H1 (cell line): ENCODE measurements around the gene MAPRE3. TPM values are rescaled to one million over a fixed set of nuclear protein-coding genes. Genes with fewer than 3 reads are reported as not detected.

Experiments
- CTCF ChIA-PET: fragments of 300-600 bp; sonication (Branson Sonifier 250); formaldehyde crosslinking; loops from one replicate; lab custom pipeline; 2021; ENCODE audit not compliant: partially characterized antibody; lab: Charles Lee
- POLR2A ChIA-PET: fragments of 300-600 bp; sonication (Branson Sonifier 250); formaldehyde crosslinking; loops from one replicate; lab custom pipeline; 2021; ENCODE audit warnings: inconsistent platforms; ENCODE audit not compliant: partially characterized antibody; lab: Charles Lee
- DNase-seq, 2 experiments: peaks; one replicate each; pipeline versions ENCODE4 v3.0.0 to v3.0.0-alpha.2; 2010 to 2022; ENCODE audit warnings: low spot score in 2 of 2, low read depth in 1 of 2, mixed read lengths in 1 of 2
- FAIRE-seq: peaks from 2 replicates; lab custom pipeline; 2011; peaks lifted over from hg19 to GRCh38; lab: Jason Lieb, UNC
- H2AFZ ChIP-seq: 2 replicates; pipeline ENCODE4 v1.8.1; 2012; ENCODE audit warnings: low read length, inconsistent platforms
- H2AK5ac ChIP-seq: 2 replicates; pipeline ENCODE4 v1.6.1; 2013; ENCODE audit warnings: low read depth, low read length
- H2BK120ac ChIP-seq: replicated peaks from 2 replicates; pipeline ENCODE3; 2013; ENCODE audit warnings: low read depth, low read length, inconsistent platforms
- H2BK12ac ChIP-seq: 2 replicates; pipeline ENCODE4 v1.6.1; 2013; ENCODE audit warnings: low read depth, low read length
- H2BK15ac ChIP-seq: 2 replicates; pipeline ENCODE4 v1.6.1; 2013; ENCODE audit warnings: low read length
- H2BK20ac ChIP-seq: 2 replicates; pipeline ENCODE4 v1.6.1; 2013; ENCODE audit warnings: low read length
- H2BK5ac ChIP-seq: 2 replicates; pipeline ENCODE4 v1.6.1; 2013; ENCODE audit warnings: low read depth, low read length
- H3K14ac ChIP-seq: 2 replicates; pipeline ENCODE4 v1.6.1; 2013; ENCODE audit warnings: inconsistent platforms; ENCODE audit not compliant: insufficient read length
- H3K18ac ChIP-seq: 2 replicates; pipeline ENCODE4 v1.6.1; 2013; ENCODE audit warnings: low read length; ENCODE audit errors: extremely low read depth
- H3K23ac ChIP-seq: 2 replicates; pipeline ENCODE4 v1.6.1; 2013; ENCODE audit warnings: inconsistent platforms; ENCODE audit not compliant: insufficient read length
- H3K23me2 ChIP-seq: 2 replicates; pipeline ENCODE4 v1.6.1; 2013; ENCODE audit warnings: low read depth, low read length
- H3K27ac ChIP-seq: 2 replicates; pipeline ENCODE4 v1.6.1; 2011; ENCODE audit warnings: low read depth, low read length, inconsistent platforms
- H3K27me3 ChIP-seq, 4 experiments: replicated peaks in 1 of 4; 1 replicate in 1 of 4; 2 replicates in 3 of 4; pipeline versions ENCODE4 v1.6.1 to v1.8.1; 2011 to 2013; ENCODE audit warnings: low read length in 3 of 4, mild to moderate bottlenecking in 3 of 4, inconsistent platforms in 2 of 4, mixed read lengths in 2 of 4, moderate library complexity in 1 of 4; ENCODE audit not compliant: control insufficient read depth in 3 of 4, insufficient read depth in 3 of 4; ENCODE audit errors: extremely low read depth in 1 of 4
- H3K36me3 ChIP-seq, 4 experiments: 2 replicates each; pipeline versions ENCODE4 v1.6.1 to v1.8.1; 2011 to 2013; ENCODE audit warnings: mild to moderate bottlenecking in 4 of 4, low read length in 3 of 4, moderate library complexity in 2 of 4, control low read depth in 1 of 4, inconsistent platforms in 1 of 4; ENCODE audit not compliant: insufficient read depth in 4 of 4, control insufficient read depth in 2 of 4
- H3K4ac ChIP-seq: replicated peaks from 2 replicates; pipeline ENCODE3; 2013; ENCODE audit warnings: low read length, low read depth, mixed read lengths, inconsistent platforms; ENCODE audit not compliant: insufficient read length
- H3K4me1 ChIP-seq, 4 experiments: replicated peaks in 1 of 4; 1 replicate in 1 of 4; 2 replicates in 3 of 4; pipeline versions ENCODE4 v1.6.1 to v1.8.1; 2011 to 2013; ENCODE audit warnings: low read length in 3 of 4, inconsistent platforms in 2 of 4, mixed read lengths in 1 of 4; ENCODE audit not compliant: insufficient read depth in 4 of 4, control insufficient read depth in 3 of 4
- H3K4me2 ChIP-seq, 2 experiments: 2 replicates each; pipeline versions ENCODE4 v1.6.1 to v1.8.1; 2011 to 2013; ENCODE audit warnings: low read depth in 2 of 2, low read length in 2 of 2, control low read depth in 1 of 2, inconsistent platforms in 1 of 2, mild to moderate bottlenecking in 1 of 2; ENCODE audit not compliant: insufficient read depth in 1 of 2
- H3K4me3 ChIP-seq, 4 experiments: fragments of 200-600, 300-600 bp in 1 of 4; sonication (generic), shearing (Covaris generic), sonication (Bioruptor Twin) in 1 of 4; 2 replicates each; pipeline versions ENCODE4 v1.5.1 to v1.8.1; 2011 to 2016; ENCODE audit warnings: low read length in 4 of 4, low read depth in 3 of 4, control low read depth in 2 of 4, inconsistent platforms in 2 of 4, mild to moderate bottlenecking in 2 of 4, mixed read lengths in 1 of 4, moderate library complexity in 1 of 4; ENCODE audit not compliant: insufficient read depth in 2 of 4; ENCODE audit errors: extremely low read depth in 1 of 4
- H3K56ac ChIP-seq: replicated peaks from 2 replicates; pipeline ENCODE3; 2013; ENCODE audit warnings: low read depth, mild to moderate bottlenecking, mixed read lengths, low read length, inconsistent platforms; ENCODE audit not compliant: insufficient read length
- H3K79me1 ChIP-seq: 2 replicates; pipeline ENCODE4 v1.6.1; 2013; ENCODE audit warnings: low read depth, low read length, control low read depth
- H3K79me2 ChIP-seq, 2 experiments: 2 replicates each; pipeline versions ENCODE4 v1.6.1 to v1.8.1; 2012 to 2013; ENCODE audit warnings: low read length in 2 of 2, mild to moderate bottlenecking in 2 of 2, inconsistent platforms in 1 of 2; ENCODE audit not compliant: insufficient read depth in 2 of 2, control insufficient read depth in 1 of 2
- H3K9ac ChIP-seq, 4 experiments: replicated peaks in 1 of 4; 1 replicate in 1 of 4; 2 replicates in 3 of 4; pipeline versions ENCODE4 v1.6.1 to v1.8.1; 2011 to 2013; ENCODE audit warnings: low read depth in 3 of 4, low read length in 3 of 4, control low read depth in 2 of 4, mild to moderate bottlenecking in 2 of 4, moderate library complexity in 2 of 4, inconsistent platforms in 1 of 4; ENCODE audit errors: extremely low read depth in 1 of 4
- H3K9me3 ChIP-seq, 2 experiments: 2 replicates each; pipeline versions ENCODE4 v1.6.1 to v1.8.1; 2012 to 2013; ENCODE audit warnings: mild to moderate bottlenecking in 2 of 2, moderate library complexity in 2 of 2, control low read depth in 1 of 2, inconsistent platforms in 1 of 2, low read depth in 1 of 2, low read length in 1 of 2, mixed read lengths in 1 of 2; ENCODE audit not compliant: insufficient read depth in 2 of 2
- H4K20me1 ChIP-seq, 2 experiments: replicated peaks in 1 of 2; 2 replicates each; pipeline versions ENCODE3 to v1.8.1; 2011 to 2013; ENCODE audit warnings: inconsistent platforms in 2 of 2, low read length in 2 of 2, mild to moderate bottlenecking in 1 of 2; ENCODE audit not compliant: insufficient read depth in 2 of 2, control insufficient read depth in 1 of 2
- H4K5ac ChIP-seq: 2 replicates; pipeline ENCODE4 v1.6.1; 2013; ENCODE audit warnings: low read length, low read depth, mixed read lengths, inconsistent platforms; ENCODE audit not compliant: insufficient read length
- H4K8ac ChIP-seq: 2 replicates; pipeline ENCODE4 v1.8.0; 2013; ENCODE audit warnings: mild to moderate bottlenecking, moderate library complexity, low read length, inconsistent platforms; ENCODE audit not compliant: insufficient read depth; ENCODE audit errors: extremely low read depth
- H4K91ac ChIP-seq: replicated peaks from 2 replicates; pipeline ENCODE3; 2013; ENCODE audit warnings: low read length, mixed read lengths, inconsistent platforms; ENCODE audit not compliant: insufficient read length
- CREB1 ChIP-seq: IDR thresholded peaks from 2 replicates; pipeline ENCODE4 v1.6.1; 2012; ENCODE audit warnings: inconsistent platforms
- SP2 ChIP-seq: IDR thresholded peaks from 2 replicates; pipeline ENCODE4 v1.6.1; 2012; ENCODE audit warnings: mild to moderate bottlenecking, low read length, inconsistent platforms
- WGBS, 2 experiments: shearing (Covaris generic) in 1 of 2; methylation state at CpG; one replicate each; pipeline versions ENCODE4 v1.1.6 to v1.1.7; 2013 to 2015; ENCODE audit warnings: low lambda C conversion rate in 2 of 2, mixed read lengths in 2 of 2, inconsistent platforms in 1 of 2, low coverage in 1 of 2, missing lambda C conversion rate in 1 of 2; ENCODE audit not compliant: insufficient replicate concordance in 2 of 2, insufficient coverage in 1 of 2, insufficient read length in 1 of 2; ENCODE audit errors: extremely low coverage in 1 of 2, missing lambda C conversion rate in 1 of 2; 5-methylcytosine and 5-hydroxymethylcytosine counted together
- polyA plus RNA-seq, 7 experiments: library from polyadenylated mRNA; depleted of rRNA in 3 of 7; stranded (reverse) in 5 of 7; unstranded in 2 of 7; fragments of >200 nt in 5 of 7; fragments of 200-250 nt in 2 of 7; gene quantifications; 1 replicate in 5 of 7; 2 replicates in 1 of 7; 4 replicates in 1 of 7; pipeline versions ENCODE4 v1.2.1 to v1.2.3, GENCODE V29; 2011 to 2013; ENCODE audit warnings: missing spikeins in 2 of 7, mixed read lengths in 2 of 7
- total RNA-seq: library from RNA; stranded (reverse); fragmentation: NEBNext Ultra II Directional; extraction: Animal tissue kit (Norgen Biotek cat#: 25700); gene quantifications from 2 replicates; pipeline ENCODE4 v1.2.1, GENCODE V29; 2021

MAPRE3 gene
- total and polyA plus RNA-seq, 2 of the 8 experiments (the other 6 are each of a cell fraction or from before 2014, with no cell fraction given) = 4.9 to 6.6 TPM

- 74% methylated on average over 6 of the region's 6 CpGs; no CpG with 5 or more reads in 1 of the 2 experiments for WGBS, 2 experiments
- H3K79me2 ChIP-seq = no peaks in the 10 kb centered on the region
- no peak for TF ChIP-seq SP2
- no peak for TF ChIP-seq CREB1
- TF ChIP-seq, all 59 proteins: peak for 0
- no peak for FAIRE-seq
- Histone ChIP-seq H2BK5ac (no peak overlapping the region), H3K23me2 (no peaks in the 10 kb centered on the region), H3K18ac (no peak overlapping the region), H2BK20ac (no peak overlapping the region), H3K56ac (no peak overlapping the region), H2AK5ac (no peak overlapping the region), H3K27ac (no peak overlapping the region), H2BK120ac (no peak overlapping the region), H2AFZ (no peak overlapping the region), H3K23ac (no peak overlapping the region), H2BK15ac (no peak overlapping the region), H4K20me1 (peaks cover 2 to 6% of the 10 kb centered on the region in 2 experiments), H4K8ac (no peak overlapping the region), H3K14ac (no peak overlapping the region), H3K79me1 (no peaks in the 10 kb centered on the region; the same call in 1 of the 2 replicates), H3K4me1 (no peaks in the 10 kb centered on the region), H3K36me3 (peaks cover 22 to 55% (median 42%) of the 10 kb centered on the region in 4 experiments; a peak in 7 of 8 replicates), H3K4me2 (no peak overlapping the region), H3K4ac (no peak overlapping the region), H3K9ac (no peak overlapping the region), H4K91ac (no peak overlapping the region), H3K4me3 (no peak overlapping the region), H4K5ac (no peak overlapping the region), H3K27me3 (no peaks in the 10 kb centered on the region), H3K9me3 (no peaks in the 10 kb centered on the region), H2BK12ac (no peak overlapping the region)
- ChIA-PET POLR2A (interaction anchor here (0.8 to 6.0 kb wide), 7 partner anchors 8 to 29 kb away, joined by 3 to 42 read pairs (median 4); partner anchors contain the start of gene AGBL5), CTCF (interaction anchor here (0.6 to 7.3 kb wide), 5 partner anchors 10 to 194 kb away, joined by 3 to 41 read pairs (median 3); no protein-coding TSS in a partner anchor)
- no peak for DNase-seq
Observed at GRCh38 chr2:27039426-27039825, 69.0 kb downstream of the MAPRE3 start.
